Glutamatergic neuron (in vitro differentiated cells): ENCODE data around the gene VRK1. TPM values are rescaled to one million over a fixed set of nuclear protein-coding genes. Genes with fewer than 3 reads are reported as not detected.

Experiments
- DNase-seq: peaks from one replicate; pipeline ENCODE4 v3.0.0; 2022
- H3K27ac Mint-ChIP-seq: one replicate; pipeline ENCODE4 v1.8.0; 2020; ENCODE audit warnings: mild to moderate bottlenecking, mixed read lengths, inconsistent platforms; ENCODE audit not compliant: unreplicated experiment
- H3K27me3 Mint-ChIP-seq: one replicate; pipeline ENCODE4 v1.8.0; 2020; ENCODE audit warnings: mild to moderate bottlenecking, moderate library complexity, mixed read lengths, inconsistent platforms; ENCODE audit not compliant: unreplicated experiment
- H3K36me3 Mint-ChIP-seq: one replicate; pipeline ENCODE4 v1.8.0; 2020; ENCODE audit warnings: mild to moderate bottlenecking, mixed read lengths, inconsistent platforms; ENCODE audit not compliant: unreplicated experiment
- H3K4me1 Mint-ChIP-seq: one replicate; pipeline ENCODE4 v1.8.0; 2020; ENCODE audit warnings: mild to moderate bottlenecking, low read depth, mixed read lengths, inconsistent platforms; ENCODE audit not compliant: unreplicated experiment
- H3K4me3 Mint-ChIP-seq: one replicate; pipeline ENCODE4 v1.8.0; 2020; ENCODE audit warnings: mild to moderate bottlenecking, mixed read lengths, inconsistent platforms; ENCODE audit not compliant: unreplicated experiment
- H3K9me3 Mint-ChIP-seq: one replicate; pipeline ENCODE4 v1.8.0; 2020; ENCODE audit warnings: mild to moderate bottlenecking, moderate library complexity, mixed read lengths, inconsistent platforms; ENCODE audit not compliant: unreplicated experiment
- CTCF ChIP-seq: fragments of 200-600 bp; sonication (generic); IDR thresholded peaks from one replicate; pipeline ENCODE4 v1.5.0; 2021; ENCODE audit not compliant: partially characterized antibody, unreplicated experiment
- total RNA-seq: library from RNA; stranded (reverse); fragmentation: NEBNext Ultra II Directional; extraction: Animal tissue kit (Norgen Biotek cat#: 25700); gene quantifications from one replicate; pipeline ENCODE4 v1.2.1, GENCODE V29; 2021; ENCODE audit not compliant: unreplicated experiment

The VRK1 gene
- total RNA-seq, 1 donor from 2014 or later, result 50.5 TPM

GRCh38 chr14:96801931-96802330 lies 4.7 kb downstream of the VRK1 start:
- TF ChIP-seq CTCF, result no peak
- Mint-ChIP-seq H3K9me3 (peaks cover 6% of the 10 kb centered on the region), H3K36me3 (no peaks in the 10 kb centered on the region), H3K4me1 (peaks cover 68% of the 10 kb centered on the region), H3K27me3 (peaks cover 6% of the 10 kb centered on the region), H3K4me3 (no peak overlapping the region), H3K27ac (peak overlapping the region; percentile 45)
- DNase-seq, result no peak

- no peak overlapping the region for H3K4me3 Mint-ChIP-seq
Observed at GRCh38 chr14:96802963-96803362, 5.8 kb downstream of the VRK1 start.

GRCh38 chr14:96803958-96804357 lies 6.8 kb downstream of the VRK1 start:
- peaks cover 64% of the 10 kb centered on the region for H3K4me1 Mint-ChIP-seq
- H3K27me3 Mint-ChIP-seq, result no peaks in the 10 kb centered on the region
- no peaks in the 10 kb centered on the region for H3K9me3 Mint-ChIP-seq
- H3K36me3 Mint-ChIP-seq, result no peaks in the 10 kb centered on the region
- H3K27ac Mint-ChIP-seq, result peak overlapping the region; percentile 2
- no peak overlapping the region for H3K4me3 Mint-ChIP-seq
- no peak for DNase-seq
- TF ChIP-seq CTCF, result no peak

More at GRCh38 chr14:96802963-96803362, 5.8 kb downstream of the VRK1 start:
- peaks cover 5% of the 10 kb centered on the region for H3K9me3 Mint-ChIP-seq
- H3K27ac Mint-ChIP-seq, result no peak overlapping the region
- peaks cover 2% of the 10 kb centered on the region for H3K27me3 Mint-ChIP-seq
- no peaks in the 10 kb centered on the region for H3K36me3 Mint-ChIP-seq
- no peak for DNase-seq
- no peak for TF ChIP-seq CTCF
- H3K4me1 Mint-ChIP-seq, result peaks cover 70% of the 10 kb centered on the region

- no peaks in the 10 kb centered on the region for H3K9me3 Mint-ChIP-seq
- DNase-seq, result no peak
Observed at GRCh38 chr14:96804895-96805294, 7.7 kb downstream of the VRK1 start.

GRCh38 chr14:96805956-96806355 lies 8.8 kb downstream of the VRK1 start:
- DNase-seq, result no peak
- peak overlapping the region; percentile 63 for H3K27ac Mint-ChIP-seq

More at GRCh38 chr14:96804895-96805294, 7.7 kb downstream of the VRK1 start:
- no peak for TF ChIP-seq CTCF
- Mint-ChIP-seq H3K27ac (peak overlapping the region; percentile 63), H3K27me3 (no peaks in the 10 kb centered on the region), H3K36me3 (no peaks in the 10 kb centered on the region), H3K4me3 (peak overlapping the region; percentile 8), H3K4me1 (peaks cover 59% of the 10 kb centered on the region)

More at GRCh38 chr14:96805956-96806355, 8.8 kb downstream of the VRK1 start:
- Mint-ChIP-seq H3K4me1 (peaks cover 49% of the 10 kb centered on the region), H3K27me3 (no peaks in the 10 kb centered on the region), H3K9me3 (no peaks in the 10 kb centered on the region), H3K4me3 (no peak overlapping the region), H3K36me3 (no peaks in the 10 kb centered on the region)
- TF ChIP-seq CTCF, result no peak
